Testis (tissue), 3 donors: ENCODE measurements around the gene ZNF48. TPM values are rescaled to one million over a fixed set of nuclear protein-coding genes. Genes with fewer than 3 reads are reported as not detected.
A peak's percentile ranks its signal among the peaks of the same experiment; 100 is the strongest.

ENCODE experiments used
- DNase-seq: peaks from one replicate; pipeline ENCODE4 v3.0.0-alpha.2; 2019
- H3K27ac ChIP-seq, 2 donors: fragments of 200-600 bp; sonication (generic); one replicate each; pipeline ENCODE4 v1.5.1; 2019
- H3K27me3 ChIP-seq: fragments of 200-600 bp; sonication (generic); one replicate; pipeline ENCODE4 v1.5.1; 2019
- H3K36me3 ChIP-seq: fragments of 200-600 bp; sonication (generic); one replicate; pipeline ENCODE4 v1.5.1; 2017; ENCODE audit warnings: low read depth; ENCODE audit errors: missing control alignments
- H3K4me1 ChIP-seq: fragments of 200-600 bp; sonication (generic); one replicate; pipeline ENCODE4 v1.5.1; 2019
- H3K4me3 ChIP-seq, 2 donors: fragments of 200-600 bp; sonication (generic); one replicate each; pipeline ENCODE4 v1.5.1; 2017 to 2019
- H3K9me3 ChIP-seq: fragments of 200-600 bp; sonication (generic); one replicate; pipeline ENCODE4 v1.5.1; 2017
- CTCF ChIP-seq, 3 experiments: fragments of 450-650 bp in 2 of 3; fragments of 200-600 bp in 1 of 3; sonication (generic) in 1 of 3; IDR thresholded peaks; one replicate each; pipeline ENCODE4 v1.5.1; 2016 to 2019; ENCODE audit warnings: antibody characterized with exemption in 3 of 3, mild to moderate bottlenecking in 2 of 3, moderate library complexity in 1 of 3
- POLR2A ChIP-seq: fragments of 450-650 bp; IDR thresholded peaks from one replicate; pipeline ENCODE4 v1.6.1; 2017; ENCODE audit warnings: antibody characterized with exemption, mild to moderate bottlenecking, moderate library complexity
- WGBS, 2 donors: methylation state at CpG; one replicate each; pipeline ENCODE4 v1.1.5; 2018; 5-methylcytosine and 5-hydroxymethylcytosine counted together
- intact Hi-C: fragments of 100-400 bp; cut with DNase I; formaldehyde crosslinking; loops from one replicate; pipeline ENCODE4 v1.15.1; 2023; ENCODE audit warnings: low total_unique reads
- polyA plus RNA-seq: library from polyadenylated mRNA; stranded (reverse); fragments of 350-450 nt; fragmentation: Illumina TruSeq; extraction: RNeasy Lipid Tissue Mini Kit (QIAGEN cat#74804); gene quantifications from one replicate; pipeline ENCODE4 v1.2.3, GENCODE V29; 2014; ENCODE audit warnings: low read depth, low replicate concordance; ENCODE audit not compliant: insufficient read depth
- total RNA-seq, 2 donors: library from RNA; depleted of rRNA; stranded (reverse); fragments of >200 nt; gene quantifications; one replicate each; pipeline ENCODE4 v1.2.3, GENCODE V29; 2016

Gene ZNF48
- total and polyA plus RNA-seq, 3 donors from 2014 or later: 6.3 to 9.0 (median 6.5) TPM

DNA sequence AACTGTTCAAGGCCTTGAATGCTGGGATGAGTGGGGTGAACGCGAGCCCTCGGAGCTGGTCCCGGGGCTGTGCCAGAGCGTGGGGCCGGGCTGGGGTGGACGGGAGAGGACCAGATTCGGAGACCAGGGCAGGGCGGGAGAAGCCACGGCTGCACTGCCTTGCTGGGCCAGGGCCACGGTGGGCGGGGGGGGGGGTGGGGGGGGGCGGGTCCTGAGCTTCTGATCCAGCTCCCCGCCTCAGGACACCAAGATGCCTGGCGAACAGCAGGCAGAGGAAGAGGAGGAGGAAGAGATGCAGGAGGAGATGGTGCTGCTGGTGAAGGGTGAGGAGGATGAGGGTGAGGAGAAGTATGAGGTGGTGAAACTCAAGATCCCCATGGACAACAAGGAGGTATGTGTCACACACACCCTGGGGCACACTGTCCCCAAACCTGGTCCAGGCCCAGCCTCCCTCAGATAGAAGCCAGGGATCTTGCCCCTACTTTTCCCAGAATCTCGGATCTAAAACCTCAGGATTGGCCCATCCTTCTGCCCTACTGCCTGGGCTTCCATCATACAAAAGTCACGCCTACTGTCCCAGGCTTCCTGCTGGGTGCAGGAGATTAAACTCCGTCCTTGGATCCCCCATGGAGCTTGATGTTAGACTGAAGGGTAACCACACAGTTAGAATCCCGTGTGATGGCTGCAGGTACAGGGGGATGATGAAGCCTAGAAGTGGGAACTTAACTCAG is 12.7 kb downstream of the ZNF48 start:
- intact Hi-C loops: no loop called here
- H3K36me3 ChIP-seq: no peaks in the 10 kb centered on the region
- peak overlapping the region; percentile 59 to 72 for H3K4me3 ChIP-seq
- peak overlapping the region; percentile 74 to 85 for H3K27ac ChIP-seq
- H3K27me3 ChIP-seq: no peaks in the 10 kb centered on the region
- no peak for DNase-seq
- no peaks in the 10 kb centered on the region for H3K9me3 ChIP-seq
- WGBS, 2 donors: 6 to 20% methylated on average over 9 to 18 of the region's 19 CpGs
- H3K4me1 ChIP-seq: peaks cover 25% of the 10 kb centered on the region
- TF ChIP-seq POLR2A: no peak
- no peak for TF ChIP-seq CTCF (IDR thresholded peaks at IDR 0.05)

GRCh38 chr16:30409125-30410060 is 14.2 kb downstream of the ZNF48 start:
- TF ChIP-seq CTCF (IDR thresholded peaks at IDR 0.05) (peak; percentile 82 to 86 (median 86)), POLR2A (no peak)
- DNase-seq: peak; percentile 93
- peaks cover 33% of the 10 kb centered on the region for H3K4me1 ChIP-seq
- H3K4me3 ChIP-seq: no peak overlapping the region
- intact Hi-C loops: no loop called here
- 40% methylated on average over 14 to 15 of the region's 15 CpGs for WGBS, 2 donors
- no peaks in the 10 kb centered on the region for H3K9me3 ChIP-seq
- no peak overlapping the region for H3K27ac ChIP-seq
- no peaks in the 10 kb centered on the region for H3K27me3 ChIP-seq
- H3K36me3 ChIP-seq: no peaks in the 10 kb centered on the region

GRCh38 chr16:30413112-30413806 is 18.0 kb downstream of the ZNF48 start:
- Histone ChIP-seq H3K4me3 (no peak overlapping the region), H3K27me3 (no peaks in the 10 kb centered on the region), H3K36me3 (no peaks in the 10 kb centered on the region), H3K9me3 (no peaks in the 10 kb centered on the region), H3K27ac (peak overlapping the region; percentile 77 to 83), H3K4me1 (peaks cover 28% of the 10 kb centered on the region)
- 69 to 71% methylated on average over 6 of the region's 6 CpGs for WGBS, 2 donors
- no peak for TF ChIP-seq CTCF (IDR thresholded peaks at IDR 0.05)
- TF ChIP-seq POLR2A: no peak
- intact Hi-C loops: no loop called here
- DNase-seq: no peak

DNA sequence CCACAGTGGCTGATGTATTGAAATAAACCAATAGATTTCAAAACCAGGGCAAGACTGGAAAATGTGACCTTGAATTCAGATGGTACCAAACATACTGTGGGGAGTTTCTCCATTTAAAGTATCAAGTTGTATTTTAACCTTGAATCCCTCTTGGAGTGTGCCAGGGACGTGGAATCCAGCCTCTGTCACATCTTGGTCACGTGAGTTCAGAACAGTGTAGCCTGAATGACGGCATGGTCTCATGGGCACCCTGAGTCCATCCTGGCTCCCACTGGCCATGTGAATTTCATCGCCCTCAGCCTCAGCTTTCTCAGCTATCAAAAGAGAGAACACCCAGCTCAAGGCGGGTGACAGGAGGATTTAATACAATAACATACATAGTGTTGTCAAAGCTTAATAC is 18.9 kb downstream of the ZNF48 start:
- Histone ChIP-seq H3K27ac (peak overlapping the region; percentile 77 to 83), H3K36me3 (no peaks in the 10 kb centered on the region), H3K27me3 (no peaks in the 10 kb centered on the region), H3K9me3 (no peaks in the 10 kb centered on the region), H3K4me3 (no peak overlapping the region), H3K4me1 (peaks cover 19% of the 10 kb centered on the region)
- DNase-seq: peak; percentile 91
- intact Hi-C loops: no loop called here
- TF ChIP-seq CTCF (IDR thresholded peaks at IDR 0.05): no peak
- 55 to 74% methylated on average over 5 of the region's 5 CpGs for WGBS, 2 donors
